Measurements from ENCODE around the gene IPO4.

Gene IPO4

DNA sequence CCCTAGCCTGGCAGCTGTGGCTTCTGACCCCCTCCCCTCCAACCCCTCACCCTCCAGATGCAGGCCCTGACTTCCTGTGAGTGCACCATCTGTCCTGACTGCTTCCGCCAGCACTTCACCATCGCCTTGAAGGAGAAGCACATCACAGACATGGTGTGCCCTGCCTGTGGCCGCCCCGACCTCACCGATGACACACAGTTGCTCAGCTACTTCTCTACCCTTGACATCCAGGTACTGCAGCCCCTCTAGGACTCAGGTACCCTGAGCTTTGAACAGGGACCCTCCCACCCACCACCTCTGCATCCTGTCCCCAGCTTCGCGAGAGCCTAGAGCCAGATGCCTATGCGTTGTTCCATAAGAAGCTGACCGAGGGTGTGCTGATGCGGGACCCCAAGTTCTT is 33.5 kb downstream of the IPO4 start:
- DNase-seq (ENCODE audit: extremely low spot score), result no peak
- TF ChIP-seq, protein P1, sequence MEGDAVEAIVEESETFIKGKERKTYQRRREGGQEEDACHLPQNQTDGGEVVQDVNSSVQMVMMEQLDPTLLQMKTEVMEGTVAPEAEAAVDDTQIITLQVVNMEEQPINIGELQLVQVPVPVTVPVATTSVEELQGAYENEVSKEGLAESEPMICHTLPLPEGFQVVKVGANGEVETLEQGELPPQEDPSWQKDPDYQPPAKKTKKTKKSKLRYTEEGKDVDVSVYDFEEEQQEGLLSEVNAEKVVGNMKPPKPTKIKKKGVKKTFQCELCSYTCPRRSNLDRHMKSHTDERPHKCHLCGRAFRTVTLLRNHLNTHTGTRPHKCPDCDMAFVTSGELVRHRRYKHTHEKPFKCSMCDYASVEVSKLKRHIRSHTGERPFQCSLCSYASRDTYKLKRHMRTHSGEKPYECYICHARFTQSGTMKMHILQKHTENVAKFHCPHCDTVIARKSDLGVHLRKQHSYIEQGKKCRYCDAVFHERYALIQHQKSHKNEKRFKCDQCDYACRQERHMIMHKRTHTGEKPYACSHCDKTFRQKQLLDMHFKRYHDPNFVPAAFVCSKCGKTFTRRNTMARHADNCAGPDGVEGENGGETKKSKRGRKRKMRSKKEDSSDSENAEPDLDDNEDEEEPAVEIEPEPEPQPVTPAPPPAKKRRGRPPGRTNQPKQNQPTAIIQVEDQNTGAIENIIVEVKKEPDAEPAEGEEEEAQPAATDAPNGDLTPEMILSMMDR (IDR thresholded peaks at IDR 0.05; ENCODE audit: control extremely low read depth, extremely low read depth, low read depth, missing control alignments), result no peak
- CTCF ChIA-PET, result interaction anchor here (1.1 to 12.0 kb wide), 6 partner anchors 8 to 46 kb away, joined by 3 to 154 read pairs (median 4); partner anchors contain the start of genes EMC9, IRF9, PSME2 and RNF31
- POLR2A ChIA-PET, result interaction anchor here (1.2 to 1.3 kb wide), 2 partner anchors 8 to 9 kb away, joined by 5 to 6 read pairs; partner anchors contain the start of gene RNF31

DNA sequence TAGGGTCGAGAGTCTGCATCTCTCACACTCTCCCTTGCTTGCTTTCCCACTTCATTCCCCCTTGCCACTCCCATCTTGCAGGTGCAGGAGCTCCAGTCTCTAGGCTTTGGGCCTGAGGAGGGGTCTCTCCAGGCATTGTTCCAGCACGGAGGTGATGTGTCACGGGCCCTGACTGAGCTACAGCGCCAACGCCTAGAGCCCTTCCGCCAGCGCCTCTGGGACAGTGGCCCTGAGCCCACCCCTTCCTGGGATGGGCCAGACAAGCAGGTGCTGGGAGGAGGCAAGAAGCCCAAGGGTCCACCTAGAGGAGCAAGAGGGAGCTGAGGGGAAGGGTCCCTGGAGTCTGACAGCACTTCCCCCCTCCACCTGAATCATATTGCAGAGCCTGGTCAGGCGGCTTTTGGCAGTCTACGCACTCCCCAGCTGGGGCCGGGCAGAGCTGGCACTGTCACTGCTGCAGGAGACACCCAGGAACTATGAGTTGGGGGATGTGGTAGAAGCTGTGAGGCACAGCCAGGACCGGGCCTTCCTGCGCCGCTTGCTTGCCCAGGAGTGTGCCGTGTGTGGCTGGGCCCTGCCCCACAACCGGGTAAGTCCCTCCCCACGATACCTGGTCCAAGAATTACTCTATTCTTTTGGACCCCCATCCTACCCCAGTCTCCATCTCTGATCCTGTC is 37.1 kb downstream of the IPO4 start:
- TF ChIP-seq, protein P1 (IDR thresholded peaks at IDR 0.05; ENCODE audit: control extremely low read depth, extremely low read depth, low read depth, missing control alignments), result no peak
- POLR2A ChIA-PET, result interaction anchor here (1.3 to 1.4 kb wide), 2 partner anchors 10 to 12 kb away, joined by 5 to 7 read pairs; partner anchors contain the start of gene IRF9
- CTCF ChIA-PET, result interaction anchor here (1.0 to 12.0 kb wide), 6 partner anchors 10 to 43 kb away, joined by 3 to 154 read pairs (median 4); partner anchors contain the start of genes EMC9, IRF9 and PSME1

DNA sequence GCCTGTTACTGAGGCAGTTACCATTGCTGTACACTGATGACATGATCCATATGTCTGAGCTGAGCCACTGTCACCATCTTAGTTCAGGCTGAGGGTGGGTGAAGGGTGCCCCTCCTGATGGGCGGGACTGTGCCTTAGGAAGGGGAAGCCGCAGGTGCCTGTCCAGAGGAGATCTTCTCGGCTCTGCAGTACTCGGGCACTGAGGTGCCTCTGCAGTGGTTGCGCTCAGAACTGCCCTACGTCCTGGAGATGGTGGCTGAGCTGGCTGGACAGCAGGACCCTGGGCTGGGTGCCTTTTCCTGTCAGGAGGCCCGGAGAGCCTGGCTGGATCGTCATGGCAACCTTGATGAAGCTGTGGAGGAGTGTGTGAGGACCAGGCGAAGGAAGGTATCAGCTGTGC is 37.6 kb downstream of the IPO4 start:
- ChIA-PET POLR2A (interaction anchor here (1.3 to 1.4 kb wide), 2 partner anchors 10 to 11 kb away, joined by 5 to 7 read pairs; partner anchors contain the start of gene IRF9), CTCF (interaction anchor here (1.0 to 12.0 kb wide), 6 partner anchors 10 to 42 kb away, joined by 3 to 154 read pairs (median 4); partner anchors contain the start of genes EMC9, IRF9 and PSME1)
- DNase-seq (ENCODE audit: extremely low spot score), result no peak
- TF ChIP-seq, protein P1 (IDR thresholded peaks at IDR 0.05; ENCODE audit: control extremely low read depth, extremely low read depth, low read depth, missing control alignments), result no peak

More for the DNA sequence above, 37.1 kb downstream of the IPO4 start:
- no peak for DNase-seq (ENCODE audit: extremely low spot score)

DNA sequence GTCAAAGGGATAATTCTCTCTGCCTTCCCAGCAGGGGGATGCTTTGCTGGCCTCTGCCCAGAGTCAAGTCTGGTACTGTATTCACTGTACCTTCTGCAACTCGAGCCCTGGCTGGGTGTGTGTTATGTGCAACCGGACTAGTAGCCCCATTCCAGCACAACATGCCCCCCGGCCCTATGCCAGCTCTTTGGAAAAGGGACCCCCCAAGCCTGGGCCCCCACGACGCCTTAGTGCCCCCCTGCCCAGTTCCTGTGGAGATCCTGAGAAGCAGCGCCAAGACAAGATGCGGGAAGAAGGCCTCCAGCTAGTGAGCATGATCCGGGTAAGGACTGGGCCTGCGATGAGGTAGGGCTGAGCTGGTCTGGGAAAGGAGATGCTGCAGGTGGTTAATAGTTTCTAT is 38.0 kb downstream of the IPO4 start:
- TF ChIP-seq, protein P1 (IDR thresholded peaks at IDR 0.05; ENCODE audit: control extremely low read depth, extremely low read depth, low read depth, missing control alignments), result no peak
- ChIA-PET CTCF (interaction anchor here (0.8 to 12.0 kb wide), 4 partner anchors 12 to 60 kb away, joined by 3 to 154 read pairs (median 6); partner anchors contain the start of genes DCAF11 and IRF9), POLR2A (interaction anchor here (1.4 kb wide), 1 partner anchor 11 kb away, joined by 7 read pairs; no protein-coding TSS in a partner anchor)
- no peak for DNase-seq (ENCODE audit: extremely low spot score)

DNA sequence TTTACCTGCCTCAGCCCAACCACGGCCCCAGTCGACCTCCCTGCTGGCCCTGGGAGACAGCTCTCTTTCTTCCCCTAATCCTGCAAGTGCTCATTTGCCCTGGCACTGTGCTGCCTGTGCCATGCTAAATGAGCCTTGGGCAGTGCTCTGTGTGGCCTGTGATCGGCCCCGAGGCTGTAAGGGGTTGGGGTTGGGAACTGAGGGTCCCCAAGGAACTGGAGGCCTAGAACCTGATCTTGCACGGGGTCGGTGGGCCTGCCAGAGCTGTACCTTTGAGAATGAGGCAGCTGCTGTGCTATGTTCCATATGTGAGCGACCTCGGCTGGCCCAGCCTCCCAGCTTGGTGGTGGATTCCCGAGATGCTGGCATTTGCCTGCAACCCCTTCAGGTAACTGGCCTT is 38.6 kb downstream of the IPO4 start:
- ChIA-PET CTCF (interaction anchor here (0.8 to 12.0 kb wide), 4 partner anchors 13 to 60 kb away, joined by 3 to 154 read pairs (median 6); partner anchors contain the start of genes DCAF11 and IRF9), POLR2A (interaction anchor here (0.9 to 1.4 kb wide), 2 partner anchors 11 to 12 kb away, joined by 3 to 7 read pairs; no protein-coding TSS in a partner anchor)
- TF ChIP-seq, protein P1 (IDR thresholded peaks at IDR 0.05; ENCODE audit: control extremely low read depth, extremely low read depth, low read depth, missing control alignments), result no peak
- DNase-seq (ENCODE audit: extremely low spot score), result no peak

DNA sequence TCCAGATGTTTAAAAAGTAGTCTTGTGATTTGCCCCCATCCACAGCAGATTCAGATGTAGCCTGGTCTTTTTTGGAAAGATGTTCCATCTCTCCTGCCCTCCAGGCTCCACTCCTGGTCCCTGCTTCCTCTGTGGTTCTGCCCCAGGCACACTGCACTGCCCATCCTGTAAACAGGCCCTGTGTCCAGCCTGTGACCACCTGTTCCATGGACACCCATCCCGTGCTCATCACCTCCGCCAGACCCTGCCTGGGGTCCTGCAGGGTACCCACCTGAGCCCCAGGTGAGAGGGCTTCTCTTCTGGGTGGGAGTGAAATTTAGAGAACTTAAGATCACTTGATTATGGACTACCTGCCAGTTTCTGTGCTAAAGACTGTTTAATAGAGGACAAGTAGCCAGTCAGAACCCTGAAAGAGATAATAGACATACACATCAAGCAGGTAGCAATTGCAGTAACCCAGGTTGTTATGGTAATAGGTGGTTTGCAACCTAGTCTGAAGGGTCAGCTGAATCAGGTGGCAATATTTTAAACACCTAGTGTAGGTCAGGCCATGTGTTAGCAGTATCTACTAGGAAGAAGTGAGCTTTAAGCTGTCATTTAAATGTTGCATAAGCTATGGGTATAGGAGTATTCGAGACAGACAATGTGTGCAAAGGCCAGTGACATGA is 39.2 kb downstream of the IPO4 start:
- ChIA-PET CTCF (interaction anchor here (1.1 to 12.0 kb wide), 5 partner anchors 13 to 41 kb away, joined by 3 to 154 read pairs (median 7); partner anchors contain the start of genes DCAF11, IRF9 and NRL), POLR2A (interaction anchor here (0.9 kb wide), 1 partner anchor 13 kb away, joined by 3 read pairs; no protein-coding TSS in a partner anchor)
- TF ChIP-seq, protein P1 (IDR thresholded peaks at IDR 0.05; ENCODE audit: control extremely low read depth, extremely low read depth, low read depth, missing control alignments), result no peak
- no peak for DNase-seq (ENCODE audit: extremely low spot score)

Data from GM10248 (cell line).